Measurements from ENCODE around the gene LHFPL3. TPM values are rescaled to one million over a fixed set of nuclear protein-coding genes. Genes with fewer than 3 reads are reported as not detected.

The LHFPL3 gene
- total RNA-seq, 1 donor from 2014 or later: 0.30 TPM

DNA sequence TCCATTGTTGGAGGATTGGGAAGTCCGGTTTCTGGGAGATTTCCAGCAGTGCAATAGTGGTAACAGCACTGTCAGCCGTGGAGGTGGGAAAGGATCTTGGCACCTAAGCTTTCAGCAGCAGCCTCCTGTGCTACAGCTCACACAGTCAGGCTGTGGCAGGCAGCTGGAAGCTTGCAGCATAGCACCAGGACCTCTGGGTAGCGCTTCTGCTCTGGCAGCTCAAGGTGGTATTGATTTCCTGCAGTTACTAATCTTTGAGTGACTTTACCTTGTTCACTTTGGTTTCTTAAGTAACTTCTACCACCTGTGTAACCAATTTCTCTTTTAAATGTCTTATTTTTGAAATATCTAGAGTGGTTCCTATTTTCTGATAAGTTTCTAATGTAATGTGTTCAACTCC, 130.5 kb downstream of the LHFPL3 start:
- Mint-ChIP-seq H3K4me1 (no peaks in the 10 kb centered on the region), H3K4me3 (no peak overlapping the region), H3K27ac (no peak overlapping the region), H3K27me3 (ENCODE audit: insufficient read depth, low read depth) (peaks cover 5% of the 10 kb centered on the region), H3K36me3 (no peaks in the 10 kb centered on the region), H3K9me3 (peaks cover 18% of the 10 kb centered on the region)
- H3K4me1 ChIP-seq: no peaks in the 10 kb centered on the region
- no peaks in the 10 kb centered on the region for H3K36me3 ChIP-seq
- TF ChIP-seq, protein P1, sequence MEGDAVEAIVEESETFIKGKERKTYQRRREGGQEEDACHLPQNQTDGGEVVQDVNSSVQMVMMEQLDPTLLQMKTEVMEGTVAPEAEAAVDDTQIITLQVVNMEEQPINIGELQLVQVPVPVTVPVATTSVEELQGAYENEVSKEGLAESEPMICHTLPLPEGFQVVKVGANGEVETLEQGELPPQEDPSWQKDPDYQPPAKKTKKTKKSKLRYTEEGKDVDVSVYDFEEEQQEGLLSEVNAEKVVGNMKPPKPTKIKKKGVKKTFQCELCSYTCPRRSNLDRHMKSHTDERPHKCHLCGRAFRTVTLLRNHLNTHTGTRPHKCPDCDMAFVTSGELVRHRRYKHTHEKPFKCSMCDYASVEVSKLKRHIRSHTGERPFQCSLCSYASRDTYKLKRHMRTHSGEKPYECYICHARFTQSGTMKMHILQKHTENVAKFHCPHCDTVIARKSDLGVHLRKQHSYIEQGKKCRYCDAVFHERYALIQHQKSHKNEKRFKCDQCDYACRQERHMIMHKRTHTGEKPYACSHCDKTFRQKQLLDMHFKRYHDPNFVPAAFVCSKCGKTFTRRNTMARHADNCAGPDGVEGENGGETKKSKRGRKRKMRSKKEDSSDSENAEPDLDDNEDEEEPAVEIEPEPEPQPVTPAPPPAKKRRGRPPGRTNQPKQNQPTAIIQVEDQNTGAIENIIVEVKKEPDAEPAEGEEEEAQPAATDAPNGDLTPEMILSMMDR (IDR thresholded peaks at IDR 0.05): no peak
- TF ChIP-seq EZH2phosphoT487 (IDR thresholded peaks at IDR 0.05) (no peak), EZH2 (IDR thresholded peaks at IDR 0.05) (no peak)
- no peak overlapping the region for H3K9ac ChIP-seq
- H3K4me3 ChIP-seq: no peak overlapping the region
- no peak overlapping the region for H3K4me2 ChIP-seq
- no peaks in the 10 kb centered on the region for H3K27me3 ChIP-seq
- no peak for DNase-seq (ENCODE audit: low spot score)
- H3K27ac ChIP-seq: no peak overlapping the region
- no peaks in the 10 kb centered on the region for H3F3A ChIP-seq (ENCODE audit: low read depth)
- H4K20me1 ChIP-seq (ENCODE audit: low read depth): no peaks in the 10 kb centered on the region
- no peaks in the 10 kb centered on the region for H3K9me3 ChIP-seq (ENCODE audit: low read depth)
- no peak overlapping the region for H2AFZ ChIP-seq (replicated peaks)
- no peaks in the 10 kb centered on the region for H3K79me2 ChIP-seq (ENCODE audit: low read depth)

DNA sequence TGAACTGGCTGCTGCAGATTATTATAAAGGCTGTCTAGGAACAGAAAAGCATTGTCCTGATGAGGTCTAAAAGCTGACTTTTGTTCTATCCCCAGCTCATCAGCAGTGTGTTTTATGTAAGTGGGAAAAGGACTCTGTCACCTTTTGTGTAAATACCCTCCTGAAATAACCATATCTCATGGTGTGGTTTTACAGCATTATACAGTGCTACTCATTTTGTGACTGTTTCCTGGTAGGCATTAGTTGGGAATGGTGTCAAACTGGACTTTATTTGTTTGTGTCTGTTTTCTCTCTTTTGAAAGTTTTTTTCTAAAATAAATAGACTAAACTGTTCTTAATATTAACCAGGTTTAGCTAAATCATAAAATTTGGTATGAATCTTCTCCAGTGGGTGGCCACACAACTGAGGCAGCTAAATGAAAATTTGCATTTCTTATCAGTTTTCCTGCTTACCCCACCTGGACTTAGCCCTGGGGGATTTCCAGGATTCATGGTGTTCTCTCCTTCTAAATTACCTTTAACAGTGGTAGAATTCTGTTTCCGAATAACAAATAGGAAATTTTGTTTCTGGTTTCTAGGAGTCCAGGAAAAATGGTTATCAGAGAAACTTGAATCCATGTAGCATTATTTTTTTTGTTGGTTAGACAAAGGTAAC, 140.9 kb downstream of the LHFPL3 start:
- Mint-ChIP-seq H3K4me1 (no peaks in the 10 kb centered on the region), H3K27me3 (ENCODE audit: insufficient read depth, low read depth) (peaks cover 4% of the 10 kb centered on the region), H3K36me3 (no peaks in the 10 kb centered on the region), H3K4me3 (no peak overlapping the region), H3K27ac (no peak overlapping the region), H3K9me3 (peaks cover 10% of the 10 kb centered on the region)
- Histone ChIP-seq H2AFZ (replicated peaks) (no peak overlapping the region), H3K27me3 (no peaks in the 10 kb centered on the region), H4K20me1 (ENCODE audit: low read depth) (no peaks in the 10 kb centered on the region), H3K9ac (no peak overlapping the region), H3K27ac (no peak overlapping the region), H3K36me3 (no peaks in the 10 kb centered on the region), H3K4me1 (no peaks in the 10 kb centered on the region), H3K4me2 (no peak overlapping the region), H3F3A (ENCODE audit: low read depth) (no peaks in the 10 kb centered on the region), H3K79me2 (ENCODE audit: low read depth) (no peaks in the 10 kb centered on the region), H3K4me3 (no peak overlapping the region), H3K9me3 (ENCODE audit: low read depth) (no peaks in the 10 kb centered on the region)
- no peak for DNase-seq (ENCODE audit: low spot score)
- TF ChIP-seq, protein P1 (IDR thresholded peaks at IDR 0.05): no peak
- TF ChIP-seq EZH2phosphoT487 (IDR thresholded peaks at IDR 0.05) (no peak), EZH2 (IDR thresholded peaks at IDR 0.05) (no peak)

DNA sequence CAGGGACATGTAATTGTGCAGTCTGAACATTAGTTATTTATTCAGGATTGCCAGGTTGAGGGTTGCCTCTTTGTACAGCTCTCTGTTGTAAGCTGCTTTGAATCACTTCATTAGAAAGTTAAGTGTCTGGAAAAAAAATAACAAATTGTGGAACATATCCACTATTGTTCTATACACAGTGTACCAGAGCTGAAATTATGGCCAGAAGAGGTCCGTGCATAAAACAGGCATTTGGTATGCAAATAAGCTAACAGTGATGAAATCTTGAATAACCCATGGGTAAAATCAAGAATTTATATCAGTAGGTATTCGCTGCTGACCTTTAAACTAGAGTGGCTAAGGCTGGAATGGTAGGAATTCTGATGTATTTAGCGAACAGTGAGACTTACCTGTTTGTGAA, 152.1 kb downstream of the LHFPL3 start:
- H3K27ac ChIP-seq: no peak overlapping the region
- DNase-seq (ENCODE audit: low spot score): no peak
- no peak overlapping the region for H3K27ac Mint-ChIP-seq
- H3K9me3 Mint-ChIP-seq: no peaks in the 10 kb centered on the region
- H3K4me2 ChIP-seq: no peak overlapping the region
- H3K36me3 Mint-ChIP-seq: no peaks in the 10 kb centered on the region
- no peak for TF ChIP-seq EZH2phosphoT487 (IDR thresholded peaks at IDR 0.05)
- TF ChIP-seq, protein P1 (IDR thresholded peaks at IDR 0.05): no peak
- TF ChIP-seq EZH2 (IDR thresholded peaks at IDR 0.05): no peak
- no peaks in the 10 kb centered on the region for H3K36me3 ChIP-seq
- H3K4me1 ChIP-seq: no peaks in the 10 kb centered on the region
- no peaks in the 10 kb centered on the region for H4K20me1 ChIP-seq (ENCODE audit: low read depth)
- H3K79me2 ChIP-seq (ENCODE audit: low read depth): no peaks in the 10 kb centered on the region
- no peaks in the 10 kb centered on the region for H3F3A ChIP-seq (ENCODE audit: low read depth)
- H3K27me3 Mint-ChIP-seq (ENCODE audit: insufficient read depth, low read depth): peaks cover 4% of the 10 kb centered on the region
- H3K27me3 ChIP-seq: no peaks in the 10 kb centered on the region
- no peak overlapping the region for H3K4me3 ChIP-seq
- H3K4me1 Mint-ChIP-seq: peaks cover 3% of the 10 kb centered on the region
- H3K9ac ChIP-seq: no peak overlapping the region
- no peak overlapping the region for H2AFZ ChIP-seq (replicated peaks)
- H3K4me3 Mint-ChIP-seq: no peak overlapping the region
- H3K9me3 ChIP-seq (ENCODE audit: low read depth): no peaks in the 10 kb centered on the region
